DMS153 treated with DMSO at 0.1 percent for 48 hours (cell line): ENCODE measurements around the gene ATL1.
"Not testable (repeated sequence)": the region's sequence is repeated elsewhere in the genome, so short reads cannot be mapped to it uniquely, and the experiment has no call there.

Experiments
- DNase-seq: peaks from one replicate; lab custom pipeline; 2025; ENCODE audit not compliant: unreplicated experiment; lab: John Stamatoyannopoulos, UW

Gene ATL1

DNA sequence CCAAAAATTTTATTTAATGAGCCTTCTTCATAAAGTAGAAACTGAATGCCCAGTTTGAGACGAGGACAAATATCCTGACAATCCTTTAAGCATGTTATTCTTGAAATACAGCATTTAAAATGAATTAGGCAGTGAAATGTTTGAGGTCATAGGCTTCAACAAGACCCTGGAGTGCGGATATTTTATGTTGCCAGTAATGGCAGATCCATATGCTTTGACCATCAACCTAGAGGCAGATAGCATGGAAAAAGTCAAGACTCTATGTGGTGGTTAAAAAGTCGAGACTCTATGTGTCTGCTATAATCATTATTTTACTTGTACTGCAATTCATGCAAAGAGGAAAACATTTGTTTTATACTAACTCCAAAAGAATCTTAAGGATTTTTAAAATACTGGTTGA lies 25.5 kb upstream of the ATL1 start:
- no peak for DNase-seq

DNA sequence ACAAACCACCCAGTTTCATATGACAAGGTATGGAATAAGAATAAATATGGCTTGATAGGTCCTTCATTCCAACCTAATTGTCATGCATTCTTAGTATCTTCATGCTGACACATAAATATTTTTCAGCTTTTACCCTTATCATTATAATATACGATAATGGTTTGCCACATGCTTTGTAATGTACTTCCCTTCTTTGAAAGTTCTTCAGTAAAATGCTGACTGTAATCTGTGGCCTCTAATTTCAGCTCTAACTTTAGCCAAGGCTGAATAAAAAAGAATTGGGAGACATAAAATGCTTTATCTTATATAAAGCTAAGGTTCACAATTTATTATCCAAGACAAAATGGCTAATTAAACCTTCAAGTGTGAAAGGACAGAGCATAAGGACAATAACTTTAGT lies 24.9 kb upstream of the ATL1 start:
- DNase-seq: no peak

GRCh38 chr14:50538034-50538433 lies 21.9 kb upstream of the ATL1 start:
- DNase-seq: not testable (repeated sequence)

GRCh38 chr14:50539051-50539450 lies 20.9 kb upstream of the ATL1 start:
- no peak for DNase-seq

- DNase-seq: no peak
These were observed 18.8 kb upstream of the ATL1 start for GRCh38 chr14:50541159-50541567.

GRCh38 chr14:50542941-50543418 lies 17.0 kb upstream of the ATL1 start:
- DNase-seq: peak; percentile 75

DNA sequence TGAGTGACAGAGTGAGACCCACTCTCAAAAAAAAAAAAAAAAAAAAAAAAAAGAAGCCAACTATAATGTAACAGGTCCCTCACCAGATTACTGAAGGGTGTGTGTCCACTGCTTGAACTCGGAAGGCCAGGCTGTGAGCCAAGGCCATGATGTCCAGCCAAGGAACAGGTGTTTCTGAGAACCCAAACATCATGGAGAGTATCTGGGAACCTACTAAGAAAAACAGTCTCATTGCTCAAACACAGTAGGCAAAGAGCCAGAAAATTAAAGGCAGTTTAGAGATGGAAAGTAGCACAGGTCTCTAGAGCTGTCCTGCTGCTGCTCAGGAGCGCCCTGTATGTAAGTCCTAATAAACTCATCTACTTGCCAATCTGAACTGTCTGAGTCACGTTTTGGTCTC lies 15.0 kb upstream of the ATL1 start:
- DNase-seq: no peak

DNA sequence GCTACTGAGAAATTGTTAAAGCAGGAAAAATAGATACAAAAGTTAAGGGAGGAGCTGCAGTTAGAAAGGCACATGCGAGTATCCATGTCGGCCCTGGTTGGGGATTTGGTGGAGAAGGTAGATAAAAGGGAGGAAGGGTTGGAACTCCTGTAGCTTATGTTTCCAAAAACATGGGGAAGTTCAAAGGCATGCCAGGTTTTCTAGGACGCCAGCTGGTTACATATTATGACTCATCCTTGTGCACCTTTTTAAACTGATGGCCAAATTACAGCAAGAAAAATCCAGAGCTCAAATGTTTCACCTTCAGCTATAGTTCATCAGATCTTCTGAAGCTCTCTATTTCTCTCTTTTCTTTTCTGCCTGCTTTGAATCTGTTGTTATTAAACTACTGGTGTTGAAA lies 14.3 kb upstream of the ATL1 start:
- no peak for DNase-seq

DNA sequence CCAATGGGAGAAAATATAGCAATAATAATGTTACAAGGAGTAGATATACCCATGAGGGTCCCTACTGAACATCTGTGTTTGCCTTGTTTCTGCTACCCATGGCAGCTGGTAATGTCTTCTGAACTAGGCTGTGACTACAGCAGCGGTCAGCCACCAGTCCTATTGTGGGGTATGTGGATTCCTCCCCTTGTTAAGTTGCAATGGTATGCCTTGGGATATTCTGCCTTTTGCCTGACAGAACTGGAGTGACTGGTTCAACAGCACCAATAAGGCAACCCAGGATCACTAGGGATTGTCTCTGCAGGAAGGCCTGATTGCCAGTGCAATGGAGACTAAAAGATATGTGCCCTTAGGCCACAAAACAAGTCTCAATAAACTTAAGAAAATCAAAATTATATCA lies 9.7 kb upstream of the ATL1 start:
- no peak for DNase-seq

GRCh38 chr14:50551877-50552276 lies 8.1 kb upstream of the ATL1 start:
- no peak for DNase-seq

GRCh38 chr14:50552796-50553195 lies 7.1 kb upstream of the ATL1 start:
- DNase-seq: not testable (repeated sequence)

DNA sequence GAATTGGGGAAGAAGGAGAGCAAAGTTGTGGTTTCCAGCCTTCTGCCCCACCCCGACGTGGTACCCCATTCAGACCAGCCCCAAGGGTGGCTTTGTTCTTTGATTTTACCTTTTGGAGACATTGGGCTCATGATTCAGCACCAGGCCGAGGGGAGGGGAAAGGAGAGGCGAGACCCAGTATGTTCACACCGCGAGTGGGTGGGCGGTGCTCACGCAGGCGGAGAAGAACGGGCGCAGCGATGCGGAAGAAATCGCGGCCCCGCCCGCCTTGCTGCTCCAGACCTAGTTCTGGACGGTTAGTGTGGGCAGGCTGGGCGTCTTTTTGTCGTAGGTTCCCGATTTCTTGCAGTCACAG lies 963 bp downstream of the ATL1 start:
- DNase-seq: peak; percentile 60

DNA sequence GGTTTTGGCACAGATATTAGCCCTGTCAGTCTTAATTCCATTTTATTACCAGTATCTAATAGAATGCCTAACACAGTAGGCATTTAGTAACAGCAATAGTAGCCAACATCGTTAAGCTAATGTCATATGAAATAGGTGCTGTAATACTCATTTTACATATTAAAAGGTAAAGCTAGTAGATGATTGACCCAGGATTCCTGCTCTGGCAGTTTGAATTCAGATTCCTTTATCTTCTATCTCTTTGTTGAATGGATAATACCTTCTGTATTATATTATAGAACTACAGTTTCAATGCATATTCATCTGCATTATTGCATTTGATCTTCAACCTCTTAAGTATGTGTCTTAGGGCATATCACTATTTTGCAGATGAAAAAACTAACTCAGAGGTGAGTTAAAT lies 2.9 kb downstream of the ATL1 start:
- DNase-seq: no peak

GRCh38 chr14:50569714-50570274 lies 9.8 kb downstream of the ATL1 start:
- no peak for DNase-seq

GRCh38 chr14:50573862-50574261 lies 13.9 kb downstream of the ATL1 start:
- no peak for DNase-seq

GRCh38 chr14:50575769-50576168 lies 15.8 kb downstream of the ATL1 start:
- DNase-seq: no peak

DNA sequence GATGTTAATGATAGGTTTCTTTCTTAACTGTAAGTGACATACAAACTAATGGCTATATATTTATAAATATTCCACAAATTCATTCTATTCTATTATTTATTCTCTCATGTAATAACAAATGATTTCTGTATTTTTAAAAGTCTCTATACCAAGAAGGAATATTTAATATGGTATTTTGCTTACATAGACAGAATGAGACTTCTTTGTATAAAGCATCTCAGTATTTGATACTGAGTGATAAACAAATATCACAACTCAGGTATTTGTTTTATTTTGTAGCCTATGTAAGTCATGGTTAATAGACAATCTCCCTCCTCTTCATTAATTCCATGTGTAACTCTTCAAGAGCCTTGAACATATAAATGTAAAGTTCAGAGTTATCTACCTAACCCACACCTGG lies 18.0 kb downstream of the ATL1 start:
- no peak for DNase-seq

DNA sequence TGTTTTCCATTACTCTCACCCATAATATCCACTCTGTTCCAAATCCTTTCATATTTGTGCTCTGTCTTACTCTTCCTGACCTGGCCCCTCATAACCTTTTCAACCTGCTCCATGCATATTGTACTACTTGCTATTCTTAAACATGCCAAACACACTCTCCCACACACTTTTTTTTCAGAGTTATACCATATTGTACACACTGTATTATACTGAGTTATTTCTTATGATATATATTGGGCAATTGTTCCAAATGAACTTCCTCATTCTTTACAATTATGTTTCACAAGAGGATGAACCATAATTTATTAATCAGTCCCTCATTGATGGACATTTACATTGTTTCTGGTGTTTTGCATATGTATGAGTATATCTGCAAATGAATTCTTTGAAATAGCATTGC lies 18.5 kb downstream of the ATL1 start:
- no peak for DNase-seq

DNA sequence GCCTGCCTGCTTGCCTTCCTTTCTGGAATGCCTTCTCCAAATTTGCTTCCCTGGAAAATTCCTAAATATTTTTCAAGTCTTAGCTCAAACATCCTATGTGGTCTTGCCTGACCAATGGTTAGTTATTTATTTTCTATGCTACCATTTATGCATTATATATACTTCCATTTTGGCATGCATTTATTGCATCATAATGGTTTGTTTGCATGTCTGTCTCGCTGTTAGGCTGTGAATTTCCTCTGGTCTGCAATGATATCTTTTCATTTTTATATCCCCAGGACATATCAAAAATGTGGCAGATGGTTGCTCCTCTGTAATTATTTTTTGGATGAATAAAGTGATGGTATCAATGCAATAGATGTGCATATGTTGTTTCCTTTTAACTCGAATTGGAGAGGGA lies 30.5 kb downstream of the ATL1 start:
- no peak for DNase-seq

GRCh38 chr14:50594577-50595316 lies 34.8 kb downstream of the ATL1 start:
- no peak for DNase-seq

DNA sequence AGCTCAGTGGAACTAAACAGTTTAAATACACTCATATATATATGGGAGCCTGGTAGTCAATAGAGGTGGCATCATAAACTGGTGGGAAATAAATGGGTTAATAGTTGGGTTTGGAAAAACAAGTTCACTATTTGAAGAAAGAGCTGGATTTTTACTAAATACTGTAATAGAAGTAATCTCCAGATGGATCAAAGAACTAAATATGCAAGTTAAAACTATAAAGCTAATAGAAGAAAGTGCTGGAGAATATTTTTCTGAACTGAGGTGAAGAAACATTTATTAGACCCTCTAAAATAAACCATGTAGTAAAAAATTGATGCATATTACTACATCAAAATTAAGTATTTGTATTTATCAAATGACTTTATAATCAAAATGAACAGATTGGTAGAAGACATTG lies 38.8 kb downstream of the ATL1 start:
- DNase-seq: no peak

- DNase-seq: peak; percentile 5
These were observed 39.9 kb downstream of the ATL1 start for GRCh38 chr14:50599700-50600444.
